H1 (cell line): Measurements from ENCODE around the gene ANAPC1. TPM values are rescaled to one million over a fixed set of nuclear protein-coding genes. Genes with fewer than 3 reads are reported as not detected.
"Not testable (repeated sequence)": the region's sequence is repeated elsewhere in the genome, so short reads cannot be mapped to it uniquely, and the experiment has no call there.

Experiments
- CTCF ChIA-PET: fragments of 300-600 bp; sonication (Branson Sonifier 250); formaldehyde crosslinking; loops from one replicate; lab custom pipeline; 2021; ENCODE audit not compliant: partially characterized antibody; lab: Charles Lee
- POLR2A ChIA-PET: fragments of 300-600 bp; sonication (Branson Sonifier 250); formaldehyde crosslinking; loops from one replicate; lab custom pipeline; 2021; ENCODE audit warnings: inconsistent platforms; ENCODE audit not compliant: partially characterized antibody; lab: Charles Lee
- DNase-seq, 2 experiments: peaks; one replicate each; pipeline versions ENCODE4 v3.0.0 to v3.0.0-alpha.2; 2010 to 2022; ENCODE audit warnings: low spot score in 2 of 2, low read depth in 1 of 2, mixed read lengths in 1 of 2
- FAIRE-seq: peaks from 2 replicates; lab custom pipeline; 2011; peaks lifted over from hg19 to GRCh38; lab: Jason Lieb, UNC
- H2AFZ ChIP-seq: 2 replicates; pipeline ENCODE4 v1.8.1; 2012; ENCODE audit warnings: low read length, inconsistent platforms
- H2AK5ac ChIP-seq: 2 replicates; pipeline ENCODE4 v1.6.1; 2013; ENCODE audit warnings: low read depth, low read length
- H2BK120ac ChIP-seq: replicated peaks from 2 replicates; pipeline ENCODE3; 2013; ENCODE audit warnings: low read depth, low read length, inconsistent platforms
- H2BK12ac ChIP-seq: 2 replicates; pipeline ENCODE4 v1.6.1; 2013; ENCODE audit warnings: low read depth, low read length
- H2BK15ac ChIP-seq: 2 replicates; pipeline ENCODE4 v1.6.1; 2013; ENCODE audit warnings: low read length
- H2BK20ac ChIP-seq: 2 replicates; pipeline ENCODE4 v1.6.1; 2013; ENCODE audit warnings: low read length
- H2BK5ac ChIP-seq: 2 replicates; pipeline ENCODE4 v1.6.1; 2013; ENCODE audit warnings: low read depth, low read length
- H3K14ac ChIP-seq: 2 replicates; pipeline ENCODE4 v1.6.1; 2013; ENCODE audit warnings: inconsistent platforms; ENCODE audit not compliant: insufficient read length
- H3K18ac ChIP-seq: 2 replicates; pipeline ENCODE4 v1.6.1; 2013; ENCODE audit warnings: low read length; ENCODE audit errors: extremely low read depth
- H3K23ac ChIP-seq: 2 replicates; pipeline ENCODE4 v1.6.1; 2013; ENCODE audit warnings: inconsistent platforms; ENCODE audit not compliant: insufficient read length
- H3K23me2 ChIP-seq: 2 replicates; pipeline ENCODE4 v1.6.1; 2013; ENCODE audit warnings: low read depth, low read length
- H3K27ac ChIP-seq: 2 replicates; pipeline ENCODE4 v1.6.1; 2011; ENCODE audit warnings: low read depth, low read length, inconsistent platforms
- H3K27me3 ChIP-seq, 4 experiments: replicated peaks in 1 of 4; 1 replicate in 1 of 4; 2 replicates in 3 of 4; pipeline versions ENCODE4 v1.6.1 to v1.8.1; 2011 to 2013; ENCODE audit warnings: low read length in 3 of 4, mild to moderate bottlenecking in 3 of 4, inconsistent platforms in 2 of 4, mixed read lengths in 2 of 4, moderate library complexity in 1 of 4; ENCODE audit not compliant: control insufficient read depth in 3 of 4, insufficient read depth in 3 of 4; ENCODE audit errors: extremely low read depth in 1 of 4
- H3K36me3 ChIP-seq, 4 experiments: 2 replicates each; pipeline versions ENCODE4 v1.6.1 to v1.8.1; 2011 to 2013; ENCODE audit warnings: mild to moderate bottlenecking in 4 of 4, low read length in 3 of 4, moderate library complexity in 2 of 4, control low read depth in 1 of 4, inconsistent platforms in 1 of 4; ENCODE audit not compliant: insufficient read depth in 4 of 4, control insufficient read depth in 2 of 4
- H3K4ac ChIP-seq: replicated peaks from 2 replicates; pipeline ENCODE3; 2013; ENCODE audit warnings: low read length, low read depth, mixed read lengths, inconsistent platforms; ENCODE audit not compliant: insufficient read length
- H3K4me1 ChIP-seq, 4 experiments: replicated peaks in 1 of 4; 1 replicate in 1 of 4; 2 replicates in 3 of 4; pipeline versions ENCODE4 v1.6.1 to v1.8.1; 2011 to 2013; ENCODE audit warnings: low read length in 3 of 4, inconsistent platforms in 2 of 4, mixed read lengths in 1 of 4; ENCODE audit not compliant: insufficient read depth in 4 of 4, control insufficient read depth in 3 of 4
- H3K4me2 ChIP-seq, 2 experiments: 2 replicates each; pipeline versions ENCODE4 v1.6.1 to v1.8.1; 2011 to 2013; ENCODE audit warnings: low read depth in 2 of 2, low read length in 2 of 2, control low read depth in 1 of 2, inconsistent platforms in 1 of 2, mild to moderate bottlenecking in 1 of 2; ENCODE audit not compliant: insufficient read depth in 1 of 2
- H3K4me3 ChIP-seq, 4 experiments: fragments of 200-600, 300-600 bp in 1 of 4; sonication (generic), shearing (Covaris generic), sonication (Bioruptor Twin) in 1 of 4; 2 replicates each; pipeline versions ENCODE4 v1.5.1 to v1.8.1; 2011 to 2016; ENCODE audit warnings: low read length in 4 of 4, low read depth in 3 of 4, control low read depth in 2 of 4, inconsistent platforms in 2 of 4, mild to moderate bottlenecking in 2 of 4, mixed read lengths in 1 of 4, moderate library complexity in 1 of 4; ENCODE audit not compliant: insufficient read depth in 2 of 4; ENCODE audit errors: extremely low read depth in 1 of 4
- H3K56ac ChIP-seq: replicated peaks from 2 replicates; pipeline ENCODE3; 2013; ENCODE audit warnings: low read depth, mild to moderate bottlenecking, mixed read lengths, low read length, inconsistent platforms; ENCODE audit not compliant: insufficient read length
- H3K79me1 ChIP-seq: 2 replicates; pipeline ENCODE4 v1.6.1; 2013; ENCODE audit warnings: low read depth, low read length, control low read depth
- H3K79me2 ChIP-seq, 2 experiments: 2 replicates each; pipeline versions ENCODE4 v1.6.1 to v1.8.1; 2012 to 2013; ENCODE audit warnings: low read length in 2 of 2, mild to moderate bottlenecking in 2 of 2, inconsistent platforms in 1 of 2; ENCODE audit not compliant: insufficient read depth in 2 of 2, control insufficient read depth in 1 of 2
- H3K9ac ChIP-seq, 4 experiments: replicated peaks in 1 of 4; 1 replicate in 1 of 4; 2 replicates in 3 of 4; pipeline versions ENCODE4 v1.6.1 to v1.8.1; 2011 to 2013; ENCODE audit warnings: low read depth in 3 of 4, low read length in 3 of 4, control low read depth in 2 of 4, mild to moderate bottlenecking in 2 of 4, moderate library complexity in 2 of 4, inconsistent platforms in 1 of 4; ENCODE audit errors: extremely low read depth in 1 of 4
- H3K9me3 ChIP-seq, 2 experiments: 2 replicates each; pipeline versions ENCODE4 v1.6.1 to v1.8.1; 2012 to 2013; ENCODE audit warnings: mild to moderate bottlenecking in 2 of 2, moderate library complexity in 2 of 2, control low read depth in 1 of 2, inconsistent platforms in 1 of 2, low read depth in 1 of 2, low read length in 1 of 2, mixed read lengths in 1 of 2; ENCODE audit not compliant: insufficient read depth in 2 of 2
- H4K20me1 ChIP-seq, 2 experiments: replicated peaks in 1 of 2; 2 replicates each; pipeline versions ENCODE3 to v1.8.1; 2011 to 2013; ENCODE audit warnings: inconsistent platforms in 2 of 2, low read length in 2 of 2, mild to moderate bottlenecking in 1 of 2; ENCODE audit not compliant: insufficient read depth in 2 of 2, control insufficient read depth in 1 of 2
- H4K5ac ChIP-seq: 2 replicates; pipeline ENCODE4 v1.6.1; 2013; ENCODE audit warnings: low read length, low read depth, mixed read lengths, inconsistent platforms; ENCODE audit not compliant: insufficient read length
- H4K8ac ChIP-seq: 2 replicates; pipeline ENCODE4 v1.8.0; 2013; ENCODE audit warnings: mild to moderate bottlenecking, moderate library complexity, low read length, inconsistent platforms; ENCODE audit not compliant: insufficient read depth; ENCODE audit errors: extremely low read depth
- H4K91ac ChIP-seq: replicated peaks from 2 replicates; pipeline ENCODE3; 2013; ENCODE audit warnings: low read length, mixed read lengths, inconsistent platforms; ENCODE audit not compliant: insufficient read length
- WGBS, 2 experiments: shearing (Covaris generic) in 1 of 2; methylation state at CpG; one replicate each; pipeline versions ENCODE4 v1.1.6 to v1.1.7; 2013 to 2015; ENCODE audit warnings: low lambda C conversion rate in 2 of 2, mixed read lengths in 2 of 2, inconsistent platforms in 1 of 2, low coverage in 1 of 2, missing lambda C conversion rate in 1 of 2; ENCODE audit not compliant: insufficient replicate concordance in 2 of 2, insufficient coverage in 1 of 2, insufficient read length in 1 of 2; ENCODE audit errors: extremely low coverage in 1 of 2, missing lambda C conversion rate in 1 of 2; 5-methylcytosine and 5-hydroxymethylcytosine counted together
- polyA plus RNA-seq, 7 experiments: library from polyadenylated mRNA; depleted of rRNA in 3 of 7; stranded (reverse) in 5 of 7; unstranded in 2 of 7; fragments of >200 nt in 5 of 7; fragments of 200-250 nt in 2 of 7; gene quantifications; 1 replicate in 5 of 7; 2 replicates in 1 of 7; 4 replicates in 1 of 7; pipeline versions ENCODE4 v1.2.1 to v1.2.3, GENCODE V29; 2011 to 2013; ENCODE audit warnings: missing spikeins in 2 of 7, mixed read lengths in 2 of 7
- total RNA-seq: library from RNA; stranded (reverse); fragmentation: NEBNext Ultra II Directional; extraction: Animal tissue kit (Norgen Biotek cat#: 25700); gene quantifications from 2 replicates; pipeline ENCODE4 v1.2.1, GENCODE V29; 2021

The ANAPC1 gene
- total and polyA plus RNA-seq, 2 of the 8 experiments (the other 6 are each of a cell fraction or from before 2014, with no cell fraction given) = 46.6 to 107 TPM

DNA sequence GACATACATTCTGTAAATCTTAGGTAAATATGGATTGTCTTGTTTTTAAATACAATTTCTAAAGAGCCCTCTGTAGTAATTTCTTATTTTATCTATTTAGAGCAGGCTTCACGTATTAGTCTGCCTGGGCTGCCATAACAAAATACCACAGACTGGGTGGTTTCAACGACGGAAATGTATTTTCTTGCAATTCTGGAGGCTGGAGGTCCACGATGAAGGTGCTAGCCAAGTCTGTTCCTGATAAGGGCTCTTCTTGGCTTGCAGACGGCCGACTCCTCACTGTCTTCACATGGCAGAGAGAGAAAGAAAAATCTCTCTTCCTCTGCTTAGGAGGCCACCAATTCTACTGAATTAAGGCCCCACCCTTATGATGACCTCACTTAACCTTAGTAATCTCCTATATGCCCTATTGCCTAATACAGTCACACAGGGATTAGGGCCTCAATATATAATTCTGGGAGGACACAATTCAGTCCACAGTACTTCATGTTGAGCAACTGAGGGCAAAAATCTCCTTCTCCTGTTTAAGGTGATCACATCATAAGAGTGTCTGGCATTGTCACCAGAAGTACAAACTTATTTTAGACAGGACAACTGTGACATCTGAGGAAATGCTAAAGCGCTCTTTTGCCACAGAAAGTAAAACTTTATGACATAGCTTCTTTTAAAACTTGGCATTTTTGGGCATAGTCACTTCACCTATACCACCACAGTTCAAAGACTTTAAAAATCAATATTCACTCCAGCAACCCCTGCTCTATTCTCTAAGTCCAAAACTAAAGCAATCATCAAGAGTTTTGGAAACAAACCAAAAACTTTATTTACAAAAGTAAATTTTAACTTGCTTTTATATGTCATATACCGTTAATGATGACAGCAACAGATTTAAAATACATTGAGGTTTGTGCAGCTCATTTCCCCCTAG is 115.5 kb downstream of the ANAPC1 start:
- H3K9ac ChIP-seq, H4K8ac ChIP-seq, H3K23me2 ChIP-seq, H3K18ac ChIP-seq, H3K4me3 ChIP-seq, H2BK12ac ChIP-seq, H3K56ac ChIP-seq, H2BK15ac ChIP-seq, H3K79me1 ChIP-seq, CTCF ChIA-PET, DNase-seq, H4K20me1 ChIP-seq, H3K4me2 ChIP-seq, H3K4ac ChIP-seq, H3K14ac ChIP-seq, H2BK120ac ChIP-seq, H3K27me3 ChIP-seq, H2BK20ac ChIP-seq, H3K79me2 ChIP-seq, H2BK5ac ChIP-seq, H3K36me3 ChIP-seq, H4K91ac ChIP-seq, FAIRE-seq, H2AFZ ChIP-seq, H3K4me1 ChIP-seq, H3K27ac ChIP-seq, H3K23ac ChIP-seq, H2AK5ac ChIP-seq, H3K9me3 ChIP-seq, H4K5ac ChIP-seq, POLR2A ChIA-PET: not testable (repeated sequence)
- 90% methylated on average over 7 of the region's 8 CpGs; no CpG with 5 or more reads in 1 of the 2 experiments for WGBS, 2 experiments
